IMR-90 (cell line): Measurements from ENCODE around the gene COX6A2. TPM values are rescaled to one million over a fixed set of nuclear protein-coding genes. Genes with fewer than 3 reads are reported as not detected.

Source experiments
- ATAC-seq: fragments of 200-7000 bp; cut with Tn5 transposase; 2 replicates; pipeline ENCODE4 v1.9.1; 2020; ENCODE audit warnings: low read depth, mild to moderate bottlenecking, moderate library complexity
- BruUV-seq: library from RNA; stranded (reverse); fragments of 400-500 nt; replicated peaks from 2 replicates; lab custom pipeline; 2021; lab: Mats Ljungman, UMichigan
- CTCF ChIA-PET: fragments of 300-600 bp; formaldehyde crosslinking; extraction: SDS; loops from one replicate; lab custom pipeline; 2021; ENCODE audit warnings: antibody characterized with exemption; lab: Yijun Ruan, JAX
- POLR2A ChIA-PET: fragments of 300-600 bp; sonication (Branson Sonifier 250); formaldehyde crosslinking; loops from one replicate; lab custom pipeline; 2022; ENCODE audit warnings: antibody characterized with exemption; ENCODE audit not compliant: unreplicated experiment; lab: Charles Lee
- DNase-seq: peaks from one replicate; pipeline ENCODE4 v3.0.0; 2013
- H2AFZ ChIP-seq: replicated peaks from 2 replicates; pipeline ENCODE3; 2013; ENCODE audit warnings: low read length, mild to moderate bottlenecking; ENCODE audit not compliant: poor library complexity
- H2AK5ac ChIP-seq: 2 replicates; pipeline ENCODE4 v1.6.1; 2013; ENCODE audit warnings: low read depth, low read length, inconsistent platforms
- H2AK9ac ChIP-seq: replicated peaks from 2 replicates; pipeline ENCODE3; 2013; ENCODE audit warnings: mild to moderate bottlenecking, low read depth, low read length, moderate library complexity; ENCODE audit not compliant: poor library complexity
- H2BK120ac ChIP-seq: 2 replicates; pipeline ENCODE4 v1.6.1; 2013; ENCODE audit warnings: low read depth, low read length, inconsistent platforms
- H2BK15ac ChIP-seq: 3 replicates; pipeline ENCODE4 v1.6.1; 2013; ENCODE audit warnings: low read depth, low read length, inconsistent platforms
- H2BK20ac ChIP-seq: 2 replicates; pipeline ENCODE4 v1.6.1; 2013; ENCODE audit warnings: low read depth, mild to moderate bottlenecking, inconsistent platforms, low read length, moderate library complexity
- H2BK5ac ChIP-seq: 2 replicates; pipeline ENCODE4 v1.6.1; 2013; ENCODE audit warnings: mild to moderate bottlenecking, low read depth, low read length, inconsistent platforms; ENCODE audit not compliant: poor library complexity, severe bottlenecking
- H3K14ac ChIP-seq: replicated peaks from 2 replicates; pipeline ENCODE4 v1.6.1; 2013; ENCODE audit warnings: low read depth, low read length, inconsistent platforms
- H3K18ac ChIP-seq: 2 replicates; pipeline ENCODE4 v1.6.1; 2013; ENCODE audit warnings: low read depth, low read length, control low read depth
- H3K23ac ChIP-seq: 2 replicates; pipeline ENCODE4 v1.6.1; 2013; ENCODE audit warnings: low read depth, low read length, inconsistent platforms
- H3K27ac ChIP-seq: 2 replicates; pipeline ENCODE4 v1.5.1; 2013; ENCODE audit warnings: mild to moderate bottlenecking, control low read depth, low read length; ENCODE audit not compliant: insufficient read depth
- H3K27me3 ChIP-seq: 2 replicates; pipeline ENCODE4 v1.6.1; 2013; ENCODE audit warnings: low read length; ENCODE audit not compliant: control insufficient read depth, insufficient read depth
- H3K36me3 ChIP-seq: 2 replicates; pipeline ENCODE4 v1.6.1; 2013; ENCODE audit warnings: low read length, mixed read lengths; ENCODE audit not compliant: control insufficient read depth, insufficient read depth
- H3K4ac ChIP-seq: 2 replicates; pipeline ENCODE4 v1.6.1; 2013; ENCODE audit warnings: low read depth, low read length, inconsistent platforms
- H3K4me1 ChIP-seq: 2 replicates; pipeline ENCODE4 v1.6.1; 2013; ENCODE audit warnings: low read length, mixed read lengths; ENCODE audit not compliant: control insufficient read depth, insufficient read depth
- H3K4me2 ChIP-seq: 2 replicates; pipeline ENCODE4 v1.6.1; 2013; ENCODE audit warnings: low read depth, mild to moderate bottlenecking, control low read depth, low read length, moderate library complexity
- H3K4me3 ChIP-seq: 2 replicates; pipeline ENCODE4 v1.5.1; 2013; ENCODE audit warnings: low read depth, mild to moderate bottlenecking, control low read depth, low read length, moderate library complexity; ENCODE audit not compliant: insufficient read depth
- H3K56ac ChIP-seq: 2 replicates; pipeline ENCODE4 v1.6.1; 2013; ENCODE audit warnings: low read length, inconsistent platforms; ENCODE audit not compliant: insufficient read depth; ENCODE audit errors: extremely low read depth
- H3K79me1 ChIP-seq, 2 experiments: 2 replicates each; pipeline ENCODE4 v1.6.1; 2013; ENCODE audit warnings: low read length in 2 of 2, inconsistent platforms in 1 of 2, low read depth in 1 of 2
- H3K9ac ChIP-seq: 2 replicates; pipeline ENCODE4 v1.6.1; 2013; ENCODE audit warnings: low read depth, low read length, control low read depth
- H3K9me1 ChIP-seq: 2 replicates; pipeline ENCODE4 v1.6.1; 2013; ENCODE audit warnings: low read length, inconsistent platforms; ENCODE audit not compliant: insufficient read depth
- H3K9me3 ChIP-seq: 2 replicates; pipeline ENCODE4 v1.6.1; 2013; ENCODE audit warnings: low read length; ENCODE audit not compliant: control insufficient read depth, insufficient read depth
- H4K20me1 ChIP-seq: 2 replicates; pipeline ENCODE4 v1.6.1; 2013; ENCODE audit warnings: low read length, inconsistent platforms; ENCODE audit not compliant: insufficient read depth
- H4K5ac ChIP-seq: 2 replicates; pipeline ENCODE4 v1.6.1; 2013; ENCODE audit warnings: mild to moderate bottlenecking, low read depth, low read length, control low read depth
- H4K8ac ChIP-seq, 2 experiments: 2 replicates each; pipeline ENCODE4 v1.6.1; 2013; ENCODE audit warnings: low read depth in 2 of 2, low read length in 2 of 2, control low read depth in 1 of 2, inconsistent platforms in 1 of 2
- H4K91ac ChIP-seq: 2 replicates; pipeline ENCODE4 v1.6.1; 2013; ENCODE audit warnings: low read depth, low read length, inconsistent platforms; ENCODE audit not compliant: insufficient read depth
- BHLHE40 ChIP-seq: fragments of 150-350 bp; IDR thresholded peaks from 2 replicates; pipeline ENCODE4 v1.6.1; 2016; ENCODE audit warnings: mild to moderate bottlenecking, low read depth, low read length
- CEBPB ChIP-seq: IDR thresholded peaks from 2 replicates; pipeline ENCODE4 v1.6.1; 2012; ENCODE audit warnings: low read depth, low read length, improper control_type of control experiment
- FOS ChIP-seq: fragments of 150-350 bp; IDR thresholded peaks from 2 replicates; pipeline ENCODE4 v1.6.1; 2016; ENCODE audit warnings: low read depth, low read length
- MAFK ChIP-seq: IDR thresholded peaks from 2 replicates; pipeline ENCODE4 v1.6.1; 2012; ENCODE audit warnings: low read depth, low read length, improper control_type of control experiment
- MAZ ChIP-seq: IDR thresholded peaks from 2 replicates; pipeline ENCODE4 v1.6.1; 2012; ENCODE audit warnings: low read depth, mild to moderate bottlenecking, low read length, improper control_type of control experiment, moderate library complexity, borderline replicate concordance
- MXI1 ChIP-seq: IDR thresholded peaks from 2 replicates; pipeline ENCODE4 v1.6.1; 2012; ENCODE audit warnings: low read depth, mild to moderate bottlenecking, low read length, moderate library complexity, borderline replicate concordance
- POLR2A ChIP-seq: IDR thresholded peaks from 2 replicates; pipeline ENCODE4 v1.6.1; 2012; ENCODE audit warnings: mild to moderate bottlenecking, low read depth, low read length
- RCOR1 ChIP-seq: IDR thresholded peaks from 2 replicates; pipeline ENCODE4 v1.6.1; 2012; ENCODE audit warnings: mild to moderate bottlenecking, low read length, improper control_type of control experiment; ENCODE audit not compliant: insufficient replicate concordance
- RFX5 ChIP-seq: IDR thresholded peaks from 2 replicates; pipeline ENCODE4 v1.8.0; 2012; ENCODE audit warnings: low read depth, mild to moderate bottlenecking, low read length, moderate library complexity
- SMC3 ChIP-seq: fragments of 150-350 bp; IDR thresholded peaks from 2 replicates; pipeline ENCODE4 v1.6.1; 2016; ENCODE audit warnings: low read depth, mild to moderate bottlenecking, antibody characterized with exemption, low read length, moderate library complexity
- WGBS, 2 experiments: methylation state at CpG; one replicate each; pipeline versions ENCODE4 v1.1.5 to v1.1.7; 2013; ENCODE audit warnings: missing lambda C conversion rate in 2 of 2; ENCODE audit not compliant: insufficient read length in 1 of 2; ENCODE audit errors: extremely low coverage in 2 of 2; 5-methylcytosine and 5-hydroxymethylcytosine counted together
- dilution Hi-C: fragments of 300-500 bp; cut with HindIII; formaldehyde crosslinking; loops from one replicate; pipeline ENCODE4 v1.14.3; 2018; ENCODE audit warnings: low sequenced_read_pairs; ENCODE audit not compliant: unreplicated experiment
- in situ Hi-C: fragments of 300-500 bp; cut with MboI; formaldehyde crosslinking; loops from 3 replicates; pipeline ENCODE4 v1.14.3; 2019; ENCODE audit warnings: low sequenced_read_pairs, inconsistent platforms, mixed read lengths
- intact Hi-C: fragments of 100-400 bp; cut with micrococcal nuclease; formaldehyde crosslinking; loops from 2 replicates; pipeline ENCODE4 v1.10.0; 2022
- polyA plus RNA-seq, 3 experiments: library from polyadenylated mRNA; depleted of rRNA; stranded (reverse); fragments of >200 nt; gene quantifications; 2 replicates each; pipeline ENCODE4 v1.2.3, GENCODE V29; 2012; ENCODE audit warnings: low replicate concordance in 1 of 3
- total RNA-seq: library from RNA; depleted of rRNA; stranded (reverse); fragments of >200 nt; gene quantifications from 2 replicates; pipeline ENCODE4 v1.2.3, GENCODE V29; 2012
- TF ChIP-seq, protein P1 (sequence below): conservative IDR thresholded peaks from 2 replicates; pipeline ENCODE4 v1.5.1; 2012; ENCODE audit warnings: mild to moderate bottlenecking, low read depth, low read length, improper control_type of control experiment
- TF ChIP-seq, protein P2 (sequence below): fragments of 150-350 bp; IDR thresholded peaks from 2 replicates; pipeline ENCODE4 v1.6.1; 2016; ENCODE audit warnings: low read depth, mild to moderate bottlenecking, low read length, moderate library complexity, borderline replicate concordance

Gene COX6A2
- total and polyA plus RNA-seq, 2 of the 4 experiments (the other 2 are of a cell fraction): not detected

DNA sequence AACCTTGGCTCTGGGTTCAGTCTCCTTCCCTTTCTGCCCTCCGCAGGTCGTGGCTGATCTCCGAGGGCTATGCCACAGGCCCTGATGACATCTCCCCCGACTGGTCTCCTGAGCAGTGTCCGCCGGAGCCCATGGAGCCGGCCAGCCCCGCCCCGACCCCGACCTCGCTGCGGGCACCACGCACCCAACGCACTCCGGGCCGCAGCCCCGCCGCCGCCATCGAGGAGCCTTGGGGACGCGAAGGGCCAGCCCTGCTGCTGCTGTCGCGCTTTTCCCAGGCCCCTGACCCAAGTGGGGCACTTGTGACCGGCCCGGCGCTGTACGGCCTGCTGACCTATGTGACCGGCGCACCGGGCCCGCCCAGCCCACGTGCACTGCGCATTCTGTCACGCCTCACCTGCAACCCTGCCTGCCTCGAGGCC is 36.2 kb upstream of the COX6A2 start:
- no peaks in the 10 kb centered on the region for H3K27me3 ChIP-seq

More for the DNA sequence above, 36.2 kb upstream of the COX6A2 start:
- no peak overlapping the region for H3K9ac ChIP-seq
- WGBS, 2 experiments: 96% methylated on average over 30 of the region's 36 CpGs; no CpG with 5 or more reads in 1 of the 2 experiments
- H3K23ac ChIP-seq: no peak overlapping the region
- H4K8ac ChIP-seq: no peak overlapping the region
- H3K36me3 ChIP-seq: peaks cover 30% of the 10 kb centered on the region
- H4K91ac ChIP-seq: no peak overlapping the region
- H3K79me1 ChIP-seq: peaks cover 6 to 12% of the 10 kb centered on the region in 2 experiments; a peak in 3 of 4 replicates
- H2BK15ac ChIP-seq: no peak overlapping the region
- H3K9me1 ChIP-seq: 0 out of 2 replicates have a peak, but pooled peaks cover 5% of the 10 kb centered on the region
- dilution Hi-C loops (no loop called here), in situ Hi-C loops (loop anchor here (10.0 to 25.0 kb wide), 2 partner anchors 390 to 398 kb away; partner anchors contain the start of genes ZNF267, ZNF646 and ZNF668), intact Hi-C loops (no loop called here)
- DNase-seq (no peak), ATAC-seq (no peak)
- H3K4ac ChIP-seq: no peak overlapping the region
- H2AFZ ChIP-seq: no peak overlapping the region
- H4K20me1 ChIP-seq: no peaks in the 10 kb centered on the region
- H2BK20ac ChIP-seq: no peak overlapping the region
- no peak overlapping the region for H3K18ac ChIP-seq
- POLR2A ChIA-PET: no interaction called here
- no peak overlapping the region for H2AK5ac ChIP-seq
- H3K14ac ChIP-seq: no peak overlapping the region
- H3K4me2 ChIP-seq: no peak overlapping the region
- no TSS peak for BruUV-seq
- H3K56ac ChIP-seq: no peak overlapping the region
- no peak overlapping the region for H4K5ac ChIP-seq
- H3K4me3 ChIP-seq: no peak overlapping the region
- no peak for TF ChIP-seq RCOR1
- no peak for TF ChIP-seq RFX5
- TF ChIP-seq, protein P1, sequence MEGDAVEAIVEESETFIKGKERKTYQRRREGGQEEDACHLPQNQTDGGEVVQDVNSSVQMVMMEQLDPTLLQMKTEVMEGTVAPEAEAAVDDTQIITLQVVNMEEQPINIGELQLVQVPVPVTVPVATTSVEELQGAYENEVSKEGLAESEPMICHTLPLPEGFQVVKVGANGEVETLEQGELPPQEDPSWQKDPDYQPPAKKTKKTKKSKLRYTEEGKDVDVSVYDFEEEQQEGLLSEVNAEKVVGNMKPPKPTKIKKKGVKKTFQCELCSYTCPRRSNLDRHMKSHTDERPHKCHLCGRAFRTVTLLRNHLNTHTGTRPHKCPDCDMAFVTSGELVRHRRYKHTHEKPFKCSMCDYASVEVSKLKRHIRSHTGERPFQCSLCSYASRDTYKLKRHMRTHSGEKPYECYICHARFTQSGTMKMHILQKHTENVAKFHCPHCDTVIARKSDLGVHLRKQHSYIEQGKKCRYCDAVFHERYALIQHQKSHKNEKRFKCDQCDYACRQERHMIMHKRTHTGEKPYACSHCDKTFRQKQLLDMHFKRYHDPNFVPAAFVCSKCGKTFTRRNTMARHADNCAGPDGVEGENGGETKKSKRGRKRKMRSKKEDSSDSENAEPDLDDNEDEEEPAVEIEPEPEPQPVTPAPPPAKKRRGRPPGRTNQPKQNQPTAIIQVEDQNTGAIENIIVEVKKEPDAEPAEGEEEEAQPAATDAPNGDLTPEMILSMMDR: no peak
- TF ChIP-seq, protein P2, sequence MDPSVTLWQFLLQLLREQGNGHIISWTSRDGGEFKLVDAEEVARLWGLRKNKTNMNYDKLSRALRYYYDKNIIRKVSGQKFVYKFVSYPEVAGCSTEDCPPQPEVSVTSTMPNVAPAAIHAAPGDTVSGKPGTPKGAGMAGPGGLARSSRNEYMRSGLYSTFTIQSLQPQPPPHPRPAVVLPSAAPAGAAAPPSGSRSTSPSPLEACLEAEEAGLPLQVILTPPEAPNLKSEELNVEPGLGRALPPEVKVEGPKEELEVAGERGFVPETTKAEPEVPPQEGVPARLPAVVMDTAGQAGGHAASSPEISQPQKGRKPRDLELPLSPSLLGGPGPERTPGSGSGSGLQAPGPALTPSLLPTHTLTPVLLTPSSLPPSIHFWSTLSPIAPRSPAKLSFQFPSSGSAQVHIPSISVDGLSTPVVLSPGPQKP: no peak
- no peak for TF ChIP-seq MAZ
- no peak for TF ChIP-seq MXI1
- TF ChIP-seq BHLHE40: no peak
- TF ChIP-seq FOS: no peak
- no peak for TF ChIP-seq POLR2A
- TF ChIP-seq SMC3: no peak
- no peak for TF ChIP-seq CEBPB
- no peak for TF ChIP-seq MAFK
- CTCF ChIA-PET: no interaction called here
- H2BK5ac ChIP-seq: no peak overlapping the region
- no peak overlapping the region for H3K27ac ChIP-seq
- H2AK9ac ChIP-seq: no peak overlapping the region
- H3K9me3 ChIP-seq: no peaks in the 10 kb centered on the region
- no peaks in the 10 kb centered on the region for H3K4me1 ChIP-seq
- H2BK120ac ChIP-seq: no peak overlapping the region
